Hypothalamus (tissue), 51 donors: Measurements from ENCODE around the gene NOX4.
"Not testable (repeated sequence)": the region's sequence is repeated elsewhere in the genome, so short reads cannot be mapped to it uniquely, and the experiment has no call there.

Experiments used
- DNase-seq, 51 donors: peaks; one replicate each; lab custom pipeline; 2025; lab: John Stamatoyannopoulos, UW

The NOX4 gene

GRCh38 chr11:89310607-89311006, 180.6 kb downstream of the NOX4 start:
- DNase-seq = not testable (repeated sequence)

- DNase-seq = not testable (repeated sequence)
These were observed 181.7 kb downstream of the NOX4 start for GRCh38 chr11:89309321-89309985.

- not testable (repeated sequence) for DNase-seq
These were observed 182.9 kb downstream of the NOX4 start for GRCh38 chr11:89308272-89308671.

DNA sequence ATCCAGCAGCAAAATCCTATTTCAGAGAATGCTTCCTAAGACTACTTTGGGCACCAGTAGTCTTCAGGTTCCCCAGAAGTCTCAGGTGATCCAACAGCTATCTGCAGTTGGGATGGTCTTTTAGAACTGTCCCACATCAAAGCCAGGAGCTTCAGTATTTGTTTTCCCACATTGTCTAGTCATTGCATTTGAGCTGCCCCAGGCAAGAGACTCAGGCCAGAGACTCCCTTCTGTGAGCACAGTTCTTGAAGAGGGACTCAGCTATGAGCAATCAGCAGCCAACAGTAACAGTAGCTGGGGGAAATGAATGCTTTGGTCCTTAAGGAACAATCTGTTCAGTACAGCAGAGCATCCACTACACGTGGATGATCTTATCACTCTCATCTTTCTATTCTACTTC, 188.1 kb downstream of the NOX4 start:
- DNase-seq = not testable (repeated sequence)

DNA sequence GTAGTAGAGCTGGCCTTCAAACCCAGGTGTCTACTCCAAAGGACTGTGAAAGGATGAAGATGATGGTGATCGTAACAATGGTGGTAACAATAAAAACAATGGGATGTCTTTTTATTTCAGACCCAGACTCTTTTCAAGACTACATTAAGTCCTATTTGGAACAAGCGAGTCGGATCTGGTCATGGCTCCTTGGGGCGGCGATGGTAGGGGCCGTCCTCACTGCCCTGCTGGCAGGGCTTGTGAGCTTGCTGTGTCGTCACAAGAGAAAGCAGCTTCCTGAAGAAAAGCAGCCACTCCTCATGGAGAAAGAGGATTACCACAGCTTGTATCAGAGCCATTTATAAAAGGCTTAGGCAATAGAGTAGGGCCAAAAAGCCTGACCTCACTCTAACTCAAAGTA, 196.2 kb downstream of the NOX4 start:
- DNase-seq = not testable (repeated sequence)

DNA sequence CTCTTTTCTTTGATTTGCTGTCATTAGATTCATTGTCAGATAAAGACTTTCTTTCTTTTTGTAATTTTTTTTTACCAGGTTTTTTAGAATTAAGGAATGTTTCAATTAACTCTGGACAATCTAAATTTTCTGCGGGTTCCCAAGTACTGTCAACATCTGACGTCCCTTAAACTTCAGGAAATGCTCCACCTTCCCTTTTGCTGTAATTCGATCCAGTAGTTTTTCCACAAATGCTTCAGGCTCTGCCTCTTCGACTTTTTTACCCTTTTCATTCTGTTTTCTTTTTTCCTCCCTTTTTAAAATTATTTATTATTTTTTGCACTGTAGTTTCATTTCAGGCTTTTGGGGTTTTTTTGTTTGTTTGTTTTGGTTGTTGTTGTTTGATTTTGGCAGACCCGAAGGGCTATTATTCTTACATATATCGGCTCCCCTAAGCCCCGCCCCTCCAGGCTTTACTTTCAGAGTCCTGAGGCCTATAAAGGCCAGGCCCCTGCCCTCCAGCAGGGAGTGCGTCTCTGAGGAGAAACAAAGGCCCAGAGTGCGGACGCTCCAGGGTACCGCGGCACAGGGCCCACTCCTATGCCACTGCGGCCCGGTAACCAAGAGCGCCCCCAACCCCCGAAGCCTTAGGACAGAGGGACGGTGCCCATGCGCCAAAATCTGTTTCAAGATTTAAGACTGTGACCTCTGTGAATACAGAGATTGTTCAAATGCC, 197.1 kb downstream of the NOX4 start:
- DNase-seq = no peak

- DNase-seq = not testable (repeated sequence)
These were observed 203.2 kb downstream of the NOX4 start for GRCh38 chr11:89288004-89288403.

GRCh38 chr11:89286601-89287000, 204.6 kb downstream of the NOX4 start:
- not testable (repeated sequence) for DNase-seq

- not testable (repeated sequence) for DNase-seq
These were observed 210.0 kb downstream of the NOX4 start for GRCh38 chr11:89281032-89281677.

DNA sequence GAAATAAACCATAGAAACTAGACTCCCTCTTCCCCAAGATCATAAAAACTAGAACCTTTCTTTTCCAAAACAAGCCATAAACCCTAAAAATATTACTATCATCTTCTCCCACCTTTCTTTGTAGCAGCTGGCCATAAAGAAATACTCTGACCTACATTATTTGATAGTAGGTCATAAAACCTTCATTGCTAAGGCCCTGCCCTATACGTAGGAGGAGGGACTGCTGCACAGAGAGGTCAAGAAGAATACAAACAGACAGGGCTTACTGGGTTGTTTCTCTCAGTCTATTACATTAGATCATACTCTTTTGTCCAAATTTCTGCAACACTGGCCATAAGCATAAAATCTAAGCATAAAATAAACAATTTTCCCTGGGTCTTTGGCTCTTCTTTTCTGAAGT, 212.0 kb downstream of the NOX4 start:
- DNase-seq = no peak

DNA sequence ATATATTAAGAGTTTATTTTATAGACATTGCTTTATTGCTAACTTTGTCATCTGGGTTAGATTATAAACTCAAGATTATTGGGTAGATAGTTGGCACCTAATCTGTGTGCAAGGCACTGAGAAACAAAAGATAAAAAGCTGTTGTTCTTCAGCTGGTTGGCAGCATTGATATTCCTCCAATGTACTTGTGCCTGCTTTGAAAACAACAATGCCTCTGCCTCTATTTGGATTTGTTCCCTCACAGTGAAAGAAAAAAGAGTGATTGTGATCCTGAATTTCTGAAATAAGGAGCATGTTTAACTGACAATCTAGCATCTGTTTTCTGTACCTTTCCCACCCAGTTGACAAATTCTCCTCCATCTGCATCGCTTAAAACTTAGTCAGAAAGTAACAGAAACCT, 215.2 kb downstream of the NOX4 start:
- peak in 5 of 51 donors; percentile 0 to 58 (median 18) for DNase-seq
